Embryonic facial prominence (tissue), 1 donor: ENCODE measurements around the gene HTRA1.
A peak's percentile ranks its signal among the peaks of the same experiment; 100 is the strongest.

Experiments used
- DNase-seq: peaks from one replicate; pipeline ENCODE4 v3.0.0-alpha.2; 2016; ENCODE audit errors: extremely low spot score

The HTRA1 gene

GRCh38 chr10:122455376-122456079, 5.8 kb upstream of the HTRA1 start:
- DNase-seq: no peak

- no peak for DNase-seq
Measured at GRCh38 chr10:122457934-122458333, 3.4 kb upstream of the HTRA1 start.

- DNase-seq: no peak
Measured at GRCh38 chr10:122458693-122459092, 2.7 kb upstream of the HTRA1 start.

GRCh38 chr10:122459561-122460273, 1.6 kb upstream of the HTRA1 start:
- DNase-seq: no peak

GRCh38 chr10:122460891-122461293, 461 bp upstream of the HTRA1 start:
- DNase-seq: no peak

- DNase-seq: no peak
Measured at GRCh38 chr10:122461729-122462532, 578 bp downstream of the HTRA1 start.

- peak; percentile 27 for DNase-seq
Measured at GRCh38 chr10:122462533-122463465, 1.4 kb downstream of the HTRA1 start.

GRCh38 chr10:122463466-122464249, 2.3 kb downstream of the HTRA1 start:
- no peak for DNase-seq

GRCh38 chr10:122464250-122464510, 2.8 kb downstream of the HTRA1 start:
- no peak for DNase-seq

- no peak for DNase-seq
Measured at GRCh38 chr10:122464586-122464985, 3.2 kb downstream of the HTRA1 start.

GRCh38 chr10:122465401-122466040, 4.2 kb downstream of the HTRA1 start:
- no peak for DNase-seq

GRCh38 chr10:122466951-122467381, 5.6 kb downstream of the HTRA1 start:
- no peak for DNase-seq

GRCh38 chr10:122467701-122468100, 6.3 kb downstream of the HTRA1 start:
- no peak for DNase-seq

GRCh38 chr10:122468307-122468925, 7.1 kb downstream of the HTRA1 start:
- DNase-seq: no peak

- DNase-seq: no peak
Measured at GRCh38 chr10:122468926-122469781, 7.8 kb downstream of the HTRA1 start.

- DNase-seq: no peak
Measured at GRCh38 chr10:122469848-122470247, 8.5 kb downstream of the HTRA1 start.

GRCh38 chr10:122471531-122472177, 10.3 kb downstream of the HTRA1 start:
- DNase-seq: no peak

GRCh38 chr10:122473116-122473515, 11.8 kb downstream of the HTRA1 start:
- DNase-seq: no peak
